Colonic mucosa (tissue), 4 donors: ENCODE results near the gene DNM3. TPM values are rescaled to one million over a fixed set of nuclear protein-coding genes. Genes with fewer than 3 reads are reported as not detected.

Experiments
- DNase-seq: peaks from one replicate; pipeline ENCODE4 v3.0.0-alpha.2; 2020
- H3K27ac ChIP-seq: fragments of 200-600 bp; one replicate; pipeline ENCODE4 v1.8.0; 2021
- H3K27me3 ChIP-seq: fragments of 200-600 bp; one replicate; pipeline ENCODE4 v1.8.0; 2021
- H3K36me3 ChIP-seq: fragments of 200-600 bp; one replicate; pipeline ENCODE4 v1.8.0; 2021
- H3K4me1 ChIP-seq: fragments of 200-600 bp; one replicate; pipeline ENCODE4 v1.8.0; 2021; ENCODE audit warnings: mild to moderate bottlenecking
- H3K4me3 ChIP-seq: fragments of 200-600 bp; one replicate; pipeline ENCODE4 v1.8.0; 2021
- H3K9ac ChIP-seq, 2 donors: one replicate each; pipeline ENCODE4 v1.7.0; 2013; ENCODE audit warnings: control low read depth in 2 of 2, low read depth in 2 of 2, low read length in 2 of 2
- H3K9me3 ChIP-seq: fragments of 200-600 bp; one replicate; pipeline ENCODE4 v1.8.0; 2021
- CTCF ChIP-seq: fragments of 200-600 bp; IDR thresholded peaks from one replicate; pipeline ENCODE4 v1.8.0; 2022; ENCODE audit warnings: antibody characterized with exemption, mild to moderate bottlenecking
- intact Hi-C: fragments of 100-400 bp; cut with DNase I; formaldehyde crosslinking; loops from one replicate; pipeline ENCODE4 v1.14.1; 2022
- total RNA-seq, 2 donors: library from RNA; stranded (reverse); fragmentation: NEBNext Ultra II Directional in 1 of 2; extraction: Animal tissue kit (Norgen Biotek cat#: 25700) in 1 of 2; gene quantifications; one replicate each; pipeline ENCODE4 v1.2.1, GENCODE V29; 2021
- donor health status: healthy.
- donor health status: DM: no; HTN: no; CAD: no.
- donor health status: DM: no; HTN: no; CAD: no.

The DNM3 gene
- total RNA-seq, 2 donors from 2014 or later: 1.7 to 2.6 TPM

- no peak for TF ChIP-seq CTCF
- Histone ChIP-seq H3K4me3 (no peak overlapping the region), H3K9me3 (no peaks in the 10 kb centered on the region), H3K27me3 (no peaks in the 10 kb centered on the region), H3K36me3 (no peaks in the 10 kb centered on the region), H3K9ac (no peak overlapping the region), H3K4me1 (peaks cover 10% of the 10 kb centered on the region), H3K27ac (no peak overlapping the region)
- intact Hi-C loops: no loop called here
- peak; percentile 73 for DNase-seq
These were observed 515.3 kb downstream of the DNM3 start for GRCh38 chr1:172356620-172357019.

- H3K9ac ChIP-seq: peak overlapping the region in 1 of 2 donors; percentile 30
- no peaks in the 10 kb centered on the region for H3K36me3 ChIP-seq
- H3K4me3 ChIP-seq: no peak overlapping the region
- no peaks in the 10 kb centered on the region for H3K9me3 ChIP-seq
- TF ChIP-seq CTCF: no peak
- peak overlapping the region; percentile 92 for H3K27ac ChIP-seq
- intact Hi-C loops: no loop called here
- H3K4me1 ChIP-seq: peaks cover 10% of the 10 kb centered on the region
- DNase-seq: no peak
- no peaks in the 10 kb centered on the region for H3K27me3 ChIP-seq
These were observed 516.6 kb downstream of the DNM3 start for GRCh38 chr1:172357753-172358385.

GRCh38 chr1:172359491-172359999 lies 518.2 kb downstream of the DNM3 start:
- Histone ChIP-seq H3K36me3 (no peaks in the 10 kb centered on the region), H3K9ac (peak overlapping the region in 1 of 2 donors; percentile 29)
- DNase-seq: peak; percentile 49

GRCh38 chr1:172360511-172360910 lies 519.2 kb downstream of the DNM3 start:
- Histone ChIP-seq H3K27ac (peak overlapping the region; percentile 92), H3K4me1 (peaks cover 10% of the 10 kb centered on the region)
- DNase-seq: peak; percentile 35

More at GRCh38 chr1:172359491-172359999, 518.2 kb downstream of the DNM3 start:
- Histone ChIP-seq H3K4me3 (no peak overlapping the region), H3K9me3 (no peaks in the 10 kb centered on the region), H3K27ac (peak overlapping the region; percentile 92), H3K4me1 (peaks cover 10% of the 10 kb centered on the region), H3K27me3 (no peaks in the 10 kb centered on the region)
- TF ChIP-seq CTCF: no peak
- intact Hi-C loops: no loop called here

GRCh38 chr1:172360985-172361384 lies 519.7 kb downstream of the DNM3 start:
- Histone ChIP-seq H3K27me3 (no peaks in the 10 kb centered on the region), H3K27ac (peak overlapping the region; percentile 92), H3K4me3 (no peak overlapping the region), H3K4me1 (peaks cover 10% of the 10 kb centered on the region), H3K9me3 (no peaks in the 10 kb centered on the region), H3K36me3 (no peaks in the 10 kb centered on the region), H3K9ac (peak overlapping the region in 1 of 2 donors; percentile 65)
- no peak for DNase-seq
- TF ChIP-seq CTCF: no peak
- intact Hi-C loops: no loop called here

More at GRCh38 chr1:172360511-172360910, 519.2 kb downstream of the DNM3 start:
- Histone ChIP-seq H3K27me3 (no peaks in the 10 kb centered on the region), H3K36me3 (no peaks in the 10 kb centered on the region), H3K9ac (peak overlapping the region in 1 of 2 donors; percentile 65), H3K9me3 (no peaks in the 10 kb centered on the region), H3K4me3 (no peak overlapping the region)
- intact Hi-C loops: no loop called here
- TF ChIP-seq CTCF: no peak
